Testis (tissue), 3 donors: ENCODE data around the gene C19orf67. TPM values are rescaled to one million over a fixed set of nuclear protein-coding genes. Genes with fewer than 3 reads are reported as not detected.
A peak's percentile ranks its signal among the peaks of the same experiment; 100 is the strongest.

Experiments used
- DNase-seq: peaks from one replicate; pipeline ENCODE4 v3.0.0-alpha.2; 2019
- H3K27ac ChIP-seq, 2 donors: fragments of 200-600 bp; sonication (generic); one replicate each; pipeline ENCODE4 v1.5.1; 2019
- H3K27me3 ChIP-seq: fragments of 200-600 bp; sonication (generic); one replicate; pipeline ENCODE4 v1.5.1; 2019
- H3K36me3 ChIP-seq: fragments of 200-600 bp; sonication (generic); one replicate; pipeline ENCODE4 v1.5.1; 2017; ENCODE audit warnings: low read depth; ENCODE audit errors: missing control alignments
- H3K4me1 ChIP-seq: fragments of 200-600 bp; sonication (generic); one replicate; pipeline ENCODE4 v1.5.1; 2019
- H3K4me3 ChIP-seq, 2 donors: fragments of 200-600 bp; sonication (generic); one replicate each; pipeline ENCODE4 v1.5.1; 2017 to 2019
- H3K9me3 ChIP-seq: fragments of 200-600 bp; sonication (generic); one replicate; pipeline ENCODE4 v1.5.1; 2017
- CTCF ChIP-seq, 3 experiments: fragments of 450-650 bp in 2 of 3; fragments of 200-600 bp in 1 of 3; sonication (generic) in 1 of 3; IDR thresholded peaks; one replicate each; pipeline ENCODE4 v1.5.1; 2016 to 2019; ENCODE audit warnings: antibody characterized with exemption in 3 of 3, mild to moderate bottlenecking in 2 of 3, moderate library complexity in 1 of 3
- POLR2A ChIP-seq: fragments of 450-650 bp; IDR thresholded peaks from one replicate; pipeline ENCODE4 v1.6.1; 2017; ENCODE audit warnings: antibody characterized with exemption, mild to moderate bottlenecking, moderate library complexity
- WGBS, 2 donors: methylation state at CpG; one replicate each; pipeline ENCODE4 v1.1.5; 2018; 5-methylcytosine and 5-hydroxymethylcytosine counted together
- intact Hi-C: fragments of 100-400 bp; cut with DNase I; formaldehyde crosslinking; loops from one replicate; pipeline ENCODE4 v1.15.1; 2023; ENCODE audit warnings: low total_unique reads
- polyA plus RNA-seq: library from polyadenylated mRNA; stranded (reverse); fragments of 350-450 nt; fragmentation: Illumina TruSeq; extraction: RNeasy Lipid Tissue Mini Kit (QIAGEN cat#74804); gene quantifications from one replicate; pipeline ENCODE4 v1.2.3, GENCODE V29; 2014; ENCODE audit warnings: low read depth, low replicate concordance; ENCODE audit not compliant: insufficient read depth
- total RNA-seq, 2 donors: library from RNA; depleted of rRNA; stranded (reverse); fragments of >200 nt; gene quantifications; one replicate each; pipeline ENCODE4 v1.2.3, GENCODE V29; 2016

The C19orf67 gene
- total and polyA plus RNA-seq, 3 donors from 2014 or later = 5.0 to 12.7 (median 12.6) TPM

DNA sequence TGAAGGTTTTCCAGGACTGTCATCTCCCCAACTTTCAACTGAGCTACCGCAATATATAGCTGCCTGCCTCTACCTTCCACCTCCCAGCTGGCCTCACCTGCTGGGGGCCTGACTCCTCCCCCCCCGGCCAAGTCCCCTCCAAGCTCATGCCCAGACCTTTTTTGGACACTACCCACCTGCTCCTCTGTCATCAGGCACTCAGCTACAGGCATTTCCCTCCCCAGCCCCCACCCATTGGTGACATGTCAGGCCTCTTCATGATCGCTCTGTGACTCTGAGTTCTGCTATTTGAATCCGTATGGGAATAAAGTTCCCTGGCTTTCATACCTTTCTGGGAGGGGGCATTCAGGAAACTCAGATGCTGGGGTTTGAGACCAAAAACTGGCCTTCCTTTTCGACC, 30.2 kb upstream of the C19orf67 start:
- H3K27me3 ChIP-seq = no peaks in the 10 kb centered on the region
- H3K4me1 ChIP-seq = peaks cover 70% of the 10 kb centered on the region
- no peaks in the 10 kb centered on the region for H3K36me3 ChIP-seq
- peak overlapping the region in 1 of 2 donors; percentile 92 for H3K4me3 ChIP-seq
- TF ChIP-seq POLR2A (no peak), CTCF (IDR thresholded peaks at IDR 0.05) (no peak)
- 36 to 48% methylated on average over 5 of the region's 5 CpGs for WGBS, 2 donors
- DNase-seq = no peak
- H3K9me3 ChIP-seq = no peaks in the 10 kb centered on the region
- intact Hi-C loops = no loop called here
- H3K27ac ChIP-seq = peak overlapping the region; percentile 89 to 90

- DNase-seq = peak; percentile 58
- Histone ChIP-seq H3K4me3 (peak overlapping the region in 1 of 2 donors; percentile 36), H3K27me3 (no peaks in the 10 kb centered on the region), H3K36me3 (no peaks in the 10 kb centered on the region), H3K27ac (peak overlapping the region; percentile 89 to 90), H3K9me3 (no peaks in the 10 kb centered on the region), H3K4me1 (peaks cover 75% of the 10 kb centered on the region)
- TF ChIP-seq POLR2A (no peak), CTCF (IDR thresholded peaks at IDR 0.05) (peak; percentile 38 to 40 (median 40))
- intact Hi-C loops = no loop called here
- 24 to 26% methylated on average over 8 to 9 of the region's 9 CpGs for WGBS, 2 donors
Observed at GRCh38 chr19:14114854-14115253, 29.3 kb upstream of the C19orf67 start.

DNA sequence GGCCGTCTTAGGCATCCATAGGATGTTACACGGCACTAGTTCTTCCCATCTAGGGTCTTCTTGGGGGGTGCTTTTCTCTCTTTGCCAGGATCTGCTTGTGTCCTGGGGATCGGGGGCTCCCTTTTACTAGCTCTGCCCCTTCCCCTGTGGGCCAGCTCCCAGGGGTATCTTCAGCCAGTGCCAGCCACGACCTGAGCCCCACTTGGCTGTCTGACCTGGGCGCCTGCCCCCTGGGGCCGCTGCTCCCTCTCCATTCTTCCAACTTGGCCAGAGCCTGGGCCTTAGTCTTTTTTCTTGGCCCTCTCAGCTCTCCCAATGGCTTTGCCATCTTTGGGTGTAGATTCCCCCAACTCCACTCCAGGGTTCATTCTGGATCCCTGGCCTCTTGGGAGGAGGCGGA, 28.9 kb upstream of the C19orf67 start:
- Histone ChIP-seq H3K27ac (peak overlapping the region; percentile 89 to 90), H3K36me3 (no peaks in the 10 kb centered on the region), H3K27me3 (no peaks in the 10 kb centered on the region), H3K9me3 (no peaks in the 10 kb centered on the region), H3K4me1 (peaks cover 72% of the 10 kb centered on the region), H3K4me3 (peak overlapping the region; percentile 36 to 49)
- intact Hi-C loops = no loop called here
- TF ChIP-seq CTCF (IDR thresholded peaks at IDR 0.05) (no peak), POLR2A (no peak)
- 48 to 57% methylated on average over 7 of the region's 7 CpGs for WGBS, 2 donors
- DNase-seq = no peak

- H3K4me3 ChIP-seq = peak overlapping the region; percentile 36 to 49
- no peaks in the 10 kb centered on the region for H3K36me3 ChIP-seq
- TF ChIP-seq POLR2A (no peak), CTCF (IDR thresholded peaks at IDR 0.05) (peak in 1 of 3 experiments; percentile 48)
- H3K9me3 ChIP-seq = no peaks in the 10 kb centered on the region
- 31 to 45% methylated on average over 13 to 18 of the region's 18 CpGs for WGBS, 2 donors
- no peaks in the 10 kb centered on the region for H3K27me3 ChIP-seq
- DNase-seq = peak; percentile 87
- intact Hi-C loops = no loop called here
- H3K4me1 ChIP-seq = peaks cover 66% of the 10 kb centered on the region
- peak overlapping the region; percentile 89 to 90 for H3K27ac ChIP-seq
Observed at GRCh38 chr19:14113762-14114414, 28.3 kb upstream of the C19orf67 start.
